ENCODE data around the gene EVC2.

Gene EVC2

DNA sequence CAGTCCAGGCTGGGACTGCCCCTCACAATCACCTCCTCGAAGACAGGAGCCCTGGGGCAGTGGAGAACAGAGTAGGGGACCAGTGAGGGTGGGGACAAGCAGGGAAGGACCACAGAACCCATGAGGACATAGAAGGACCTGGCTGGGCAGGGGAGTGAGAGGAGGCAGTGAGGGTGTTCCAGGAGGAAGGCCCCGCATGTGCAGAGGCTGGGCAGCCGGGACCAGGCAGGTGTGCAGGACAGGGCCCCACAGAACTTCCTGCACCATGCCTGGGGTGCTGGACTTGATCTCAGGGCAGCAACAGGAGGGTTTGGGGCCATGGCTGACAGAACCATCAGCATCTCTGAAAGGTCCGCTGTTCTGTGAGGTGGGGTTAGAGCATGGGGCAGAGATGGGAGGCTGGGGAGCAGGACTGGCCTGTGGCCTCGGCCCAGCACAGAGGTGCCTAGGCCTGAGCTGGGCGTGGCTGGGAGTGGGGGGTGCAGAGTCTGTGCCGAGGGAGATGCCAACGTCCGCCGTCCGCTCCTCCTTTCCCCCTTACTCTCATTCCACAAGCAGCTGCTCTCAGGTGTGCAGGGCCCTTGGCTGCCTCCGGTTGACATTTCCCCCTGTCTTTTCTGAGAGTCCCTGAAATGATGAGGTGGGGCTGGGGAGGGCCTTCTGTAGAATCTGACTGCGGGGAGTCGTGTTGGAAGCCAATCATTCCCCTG is 43.5 kb upstream of the EVC2 start:
- TF ChIP-seq POLR2A (IDR thresholded peaks at IDR 0.05; ENCODE audit: low read depth, low read length) = no peak
- FAIRE-seq = no peak

DNA sequence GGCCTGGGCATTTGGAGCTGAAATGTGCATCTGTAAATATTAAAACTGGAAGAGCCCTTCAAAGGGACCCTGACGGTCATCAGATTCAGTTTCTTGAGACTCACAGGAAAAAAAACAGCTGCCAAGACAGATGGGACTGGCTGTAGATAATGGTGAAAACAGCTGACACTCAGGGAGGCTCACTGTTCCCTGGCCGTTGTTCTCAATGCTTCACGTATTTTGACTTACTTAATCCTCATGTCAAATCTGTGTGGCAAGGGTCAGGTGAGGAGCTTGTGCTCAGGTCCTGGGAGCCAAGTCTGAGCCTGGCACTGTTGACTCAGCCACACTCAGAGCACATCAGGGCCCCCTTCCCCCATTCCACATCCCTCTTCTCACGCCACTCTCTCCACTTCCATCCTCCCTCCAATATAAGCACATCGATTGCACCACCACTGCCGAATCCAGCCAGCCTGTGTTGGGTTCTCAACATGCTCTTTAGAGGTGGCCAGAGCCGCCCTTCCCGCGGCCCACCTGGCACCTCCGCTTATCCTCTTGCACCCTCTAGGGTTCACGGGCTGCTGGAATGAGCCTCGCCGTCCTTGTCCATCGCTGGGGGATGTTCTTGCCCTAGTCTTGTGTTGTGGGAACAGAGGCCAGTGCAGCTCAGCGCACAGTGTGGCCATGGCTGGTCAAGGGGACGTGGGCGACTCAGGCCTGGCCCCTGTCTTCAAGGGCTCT is 42.7 kb upstream of the EVC2 start:
- no peak for FAIRE-seq
- TF ChIP-seq POLR2A (IDR thresholded peaks at IDR 0.05; ENCODE audit: low read depth, low read length) = no peak
- no peak for DNase-seq (ENCODE audit: insufficient read length, low spot score)

More for the DNA sequence above, 43.5 kb upstream of the EVC2 start:
- no peak for DNase-seq (ENCODE audit: insufficient read length, low spot score)

- no peak for DNase-seq (ENCODE audit: insufficient read length, low spot score)
- no peak for FAIRE-seq
Measured at GRCh38 chr4:5750052-5750945, 41.9 kb upstream of the EVC2 start.

DNA sequence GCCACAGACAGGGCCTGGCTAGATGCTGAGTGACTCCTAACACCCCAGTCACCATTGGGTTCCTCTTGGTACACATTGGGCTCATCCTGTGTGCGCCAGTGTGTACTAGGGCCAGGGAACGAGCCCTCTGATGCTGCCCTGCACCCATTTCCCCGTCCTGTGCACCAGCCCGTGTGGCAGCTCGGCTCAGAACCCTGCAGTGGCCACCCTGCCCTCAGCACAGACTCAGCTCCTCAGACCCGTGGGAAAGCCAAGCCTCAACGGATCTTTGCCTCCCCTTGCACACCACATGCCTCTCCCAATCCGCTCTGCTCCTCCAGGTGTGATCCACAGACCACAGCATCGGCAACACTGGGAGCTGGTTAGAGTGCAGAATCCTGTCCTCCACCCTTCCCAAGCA is 41.2 kb upstream of the EVC2 start:
- DNase-seq (ENCODE audit: insufficient read length, low spot score) (no peak), FAIRE-seq (no peak)
- TF ChIP-seq POLR2A (IDR thresholded peaks at IDR 0.05; ENCODE audit: low read depth, low read length) = no peak

More at GRCh38 chr4:5750052-5750945, 41.9 kb upstream of the EVC2 start:
- TF ChIP-seq POLR2A (IDR thresholded peaks at IDR 0.05; ENCODE audit: low read depth, low read length) = no peak

DNA sequence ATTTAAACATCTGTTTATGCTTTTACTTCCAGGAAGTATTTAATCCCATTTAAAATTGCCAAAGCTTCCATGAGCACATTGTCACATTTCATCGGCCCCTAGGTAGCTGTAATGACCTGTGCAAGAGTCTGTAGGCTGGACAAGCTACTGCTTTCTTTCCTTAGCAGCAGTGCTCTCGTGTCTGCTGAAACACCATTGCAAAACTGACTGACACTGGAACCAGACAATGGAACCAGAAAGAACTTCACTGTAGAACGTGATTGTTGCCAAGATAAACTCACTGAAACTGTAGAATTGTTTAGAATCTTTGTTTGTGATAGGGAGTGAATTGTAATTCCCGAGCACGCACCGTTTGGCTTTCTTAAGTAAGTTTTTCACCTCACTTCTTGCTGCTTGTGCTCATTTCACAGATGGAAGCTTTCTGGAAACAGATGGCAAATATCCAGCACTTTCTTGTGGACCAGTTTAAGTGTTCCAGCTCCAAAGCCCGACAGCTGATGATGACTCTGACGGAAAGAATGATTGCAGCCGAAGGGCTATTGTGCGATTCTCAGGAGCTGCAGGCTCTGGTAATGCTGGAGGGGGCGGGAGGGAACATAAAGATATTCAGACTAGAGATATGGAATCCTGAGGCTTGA is 39.5 kb upstream of the EVC2 start:
- FAIRE-seq (no peak), DNase-seq (ENCODE audit: insufficient read length, low spot score) (no peak)
- TF ChIP-seq POLR2A (IDR thresholded peaks at IDR 0.05; ENCODE audit: low read depth, low read length) = no peak

GRCh38 chr4:5746829-5747737 is 38.7 kb upstream of the EVC2 start:
- no peak for TF ChIP-seq POLR2A (IDR thresholded peaks at IDR 0.05; ENCODE audit: low read depth, low read length)
- FAIRE-seq (no peak), DNase-seq (ENCODE audit: insufficient read length, low spot score) (no peak)

DNA sequence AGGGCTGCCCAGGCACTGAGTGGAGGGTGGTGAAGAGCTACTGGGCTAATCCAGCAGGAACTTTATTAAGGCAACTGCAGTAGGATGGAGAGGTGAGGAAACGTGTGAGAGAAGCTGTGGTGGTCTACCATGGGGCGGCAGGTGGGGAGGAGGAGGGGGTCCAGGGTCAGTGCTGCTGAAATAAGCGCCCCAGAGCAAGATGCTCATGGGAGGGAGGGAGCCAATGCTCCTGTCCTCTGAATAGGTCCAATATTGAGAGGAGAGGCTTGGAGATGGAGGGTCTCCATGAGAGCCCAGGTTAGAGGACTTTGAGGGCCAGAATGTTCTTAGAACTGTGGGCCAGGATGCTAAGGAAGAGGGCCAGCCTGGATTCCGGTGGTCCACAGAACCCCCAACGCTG is 37.9 kb upstream of the EVC2 start:
- FAIRE-seq (no peak), DNase-seq (ENCODE audit: insufficient read length, low spot score) (no peak)
- no peak for TF ChIP-seq POLR2A (IDR thresholded peaks at IDR 0.05; ENCODE audit: low read depth, low read length)

- DNase-seq (ENCODE audit: insufficient read length, low spot score) (no peak), FAIRE-seq (no peak)
- no peak for TF ChIP-seq POLR2A (IDR thresholded peaks at IDR 0.05; ENCODE audit: low read depth, low read length)
Measured at GRCh38 chr4:5742968-5743367, 34.6 kb upstream of the EVC2 start.

- TF ChIP-seq POLR2A (IDR thresholded peaks at IDR 0.05; ENCODE audit: low read depth, low read length) = no peak
- FAIRE-seq (no peak), DNase-seq (ENCODE audit: insufficient read length, low spot score) (no peak)
Measured at GRCh38 chr4:5742388-5742787, 34.0 kb upstream of the EVC2 start.

DNA sequence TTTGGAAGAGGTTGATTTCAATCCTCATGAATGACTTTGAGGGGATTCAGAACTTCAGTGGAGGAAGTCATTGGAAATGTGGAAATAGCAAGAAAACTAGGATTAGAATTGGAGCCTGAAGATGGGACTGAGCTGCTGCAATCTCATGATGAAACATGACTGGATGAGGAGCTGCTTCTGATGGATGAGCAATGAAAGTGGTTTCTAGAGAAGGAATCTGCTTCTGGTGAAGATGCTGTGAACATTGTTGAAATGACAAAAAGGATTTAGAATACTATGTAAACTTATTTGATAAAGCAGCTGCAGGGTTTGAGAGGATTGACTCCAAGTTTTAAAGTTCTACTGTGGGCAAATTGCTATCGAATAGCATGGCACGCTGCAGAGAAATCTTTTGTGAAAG is 29.7 kb upstream of the EVC2 start:
- TF ChIP-seq POLR2A (IDR thresholded peaks at IDR 0.05; ENCODE audit: low read depth, low read length) = no peak
- FAIRE-seq (no peak), DNase-seq (ENCODE audit: insufficient read length, low spot score) (no peak)

DNA sequence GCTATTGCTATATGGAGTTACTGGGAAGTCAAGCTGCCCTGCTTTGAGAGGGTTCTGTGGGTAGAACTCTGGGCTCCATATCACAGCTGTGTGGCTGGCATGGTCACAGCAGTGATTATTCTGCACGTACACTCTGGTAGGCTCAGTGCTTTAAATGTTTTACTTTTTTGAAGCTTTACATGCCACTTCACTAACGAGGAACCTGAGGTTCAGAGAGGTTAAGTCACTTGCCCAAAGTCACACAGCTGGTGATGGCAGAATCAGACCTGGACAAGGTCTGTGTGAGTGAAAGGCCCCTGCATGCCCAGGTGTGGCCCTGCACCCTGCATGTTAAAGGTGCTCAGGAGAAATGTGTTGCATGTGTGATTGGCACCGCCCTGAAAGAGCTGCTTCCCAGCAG is 27.1 kb upstream of the EVC2 start:
- DNase-seq (ENCODE audit: insufficient read length, low spot score) (no peak), FAIRE-seq (no peak)
- no peak for TF ChIP-seq POLR2A (IDR thresholded peaks at IDR 0.05; ENCODE audit: low read depth, low read length)

DNA sequence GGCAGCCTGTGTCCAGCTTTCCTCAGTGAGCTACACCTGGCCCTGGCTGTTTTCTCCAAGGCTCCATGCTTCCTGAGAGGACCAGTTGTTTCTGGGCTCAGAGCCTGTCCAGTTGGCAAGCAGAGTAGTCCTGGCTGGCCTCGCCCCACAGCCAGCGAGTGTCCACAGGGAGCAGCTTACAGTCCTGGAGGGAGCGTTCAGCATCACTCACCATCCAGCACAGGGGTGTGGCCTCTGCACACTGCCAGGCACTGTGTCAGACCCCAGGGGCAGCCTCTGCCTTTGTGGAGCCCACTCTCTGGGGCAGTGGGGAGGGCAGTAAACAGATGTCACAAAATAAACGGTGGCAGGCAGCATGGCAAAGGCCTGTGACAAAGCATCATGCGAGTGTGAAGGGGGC is 26.5 kb upstream of the EVC2 start:
- FAIRE-seq = no peak
- DNase-seq (ENCODE audit: insufficient read length, low spot score) = no peak
- TF ChIP-seq POLR2A (IDR thresholded peaks at IDR 0.05; ENCODE audit: low read depth, low read length) = no peak

DNA sequence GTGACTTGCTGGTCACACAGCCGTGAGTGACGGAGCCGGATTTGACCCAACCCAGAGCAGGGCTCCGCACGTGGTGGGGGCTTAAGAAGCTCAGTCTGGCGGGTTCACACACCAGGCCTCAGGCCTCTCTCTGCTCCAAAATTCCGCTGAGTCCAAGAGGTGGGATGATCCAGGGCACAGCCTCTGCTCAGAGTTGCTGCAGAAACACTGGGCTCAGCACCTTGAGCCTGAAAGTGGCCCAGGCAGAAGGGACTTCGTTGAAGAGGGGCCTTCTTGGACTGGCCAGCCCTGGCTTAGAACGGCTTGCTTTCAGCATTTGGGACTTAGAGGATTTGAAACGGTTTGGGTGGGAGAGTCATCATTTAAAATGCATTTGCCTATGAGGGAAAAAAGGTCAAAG is 23.8 kb upstream of the EVC2 start:
- no peak for FAIRE-seq
- TF ChIP-seq POLR2A (IDR thresholded peaks at IDR 0.05; ENCODE audit: low read depth, low read length) = no peak
- no peak for DNase-seq (ENCODE audit: insufficient read length, low spot score)
